Stimulated activated CD8-positive, alpha-beta memory T cell treated with anti-CD3 and anti-CD28 coated beads, Interleukin-4, amount 100 ng/mL, for 1 hour (primary cell): ENCODE results near the gene PDE6H.

Source experiments
- DNase-seq, 2 donors: peaks; one replicate each; pipeline ENCODE4 v3.0.0-alpha.2; 2020; ENCODE audit warnings: low read depth in 2 of 2, low spot score in 1 of 2

The PDE6H gene

DNA sequence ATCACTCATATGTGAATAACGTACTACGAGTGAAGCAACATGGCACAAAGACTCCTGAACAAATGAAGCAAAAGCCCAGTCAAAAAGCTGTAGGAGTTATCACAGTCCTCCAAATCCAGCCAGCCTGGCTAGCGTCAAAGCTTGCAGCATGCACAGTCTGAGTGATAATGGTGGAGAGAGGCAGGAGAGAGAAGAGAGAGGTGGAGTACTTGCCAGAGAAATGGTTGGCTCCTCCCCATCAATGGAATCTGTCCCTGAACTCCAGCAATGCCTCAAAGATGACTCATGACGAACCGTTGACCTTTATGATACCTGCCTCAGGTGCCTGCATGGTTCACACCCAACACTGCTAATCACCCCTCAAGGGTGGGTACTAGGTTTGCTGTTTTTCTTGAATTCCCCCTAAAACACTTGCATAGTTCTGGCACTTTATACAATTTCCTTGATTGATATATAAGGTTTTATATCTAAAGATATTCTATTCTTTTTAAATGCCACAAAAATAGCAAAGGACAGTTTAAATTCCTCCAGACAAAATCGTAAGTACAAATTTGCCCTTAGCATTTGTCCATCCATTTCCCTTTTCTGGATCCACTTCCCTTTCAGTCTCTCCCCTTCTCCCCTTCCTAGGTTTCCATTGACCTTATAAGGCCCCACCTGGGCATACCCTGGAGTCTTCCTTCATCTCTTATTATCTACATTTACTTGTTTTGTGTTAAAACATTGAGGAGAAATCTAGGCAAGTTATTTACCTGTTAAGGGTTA lies 21.7 kb upstream of the PDE6H start:
- no peak for DNase-seq

DNA sequence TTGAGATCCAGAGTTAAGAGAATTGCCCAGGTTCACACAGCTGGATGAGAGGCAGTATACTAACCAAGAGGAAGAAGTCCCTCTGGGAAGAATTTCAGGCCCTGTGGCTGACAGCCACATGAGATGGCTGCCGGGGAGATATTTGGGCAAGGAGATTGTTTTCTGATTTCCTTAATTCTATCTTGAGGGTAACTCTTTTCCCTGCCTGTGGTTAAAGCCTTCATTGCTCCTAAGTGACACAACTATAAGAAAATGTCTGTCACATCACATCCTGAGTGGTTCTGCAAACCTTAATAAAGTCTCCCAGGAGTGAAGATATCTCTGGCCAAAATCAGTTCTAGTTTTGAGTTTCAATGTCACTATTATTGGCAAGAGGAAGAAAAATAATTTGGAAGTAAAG lies 21.0 kb upstream of the PDE6H start:
- DNase-seq, result no peak

DNA sequence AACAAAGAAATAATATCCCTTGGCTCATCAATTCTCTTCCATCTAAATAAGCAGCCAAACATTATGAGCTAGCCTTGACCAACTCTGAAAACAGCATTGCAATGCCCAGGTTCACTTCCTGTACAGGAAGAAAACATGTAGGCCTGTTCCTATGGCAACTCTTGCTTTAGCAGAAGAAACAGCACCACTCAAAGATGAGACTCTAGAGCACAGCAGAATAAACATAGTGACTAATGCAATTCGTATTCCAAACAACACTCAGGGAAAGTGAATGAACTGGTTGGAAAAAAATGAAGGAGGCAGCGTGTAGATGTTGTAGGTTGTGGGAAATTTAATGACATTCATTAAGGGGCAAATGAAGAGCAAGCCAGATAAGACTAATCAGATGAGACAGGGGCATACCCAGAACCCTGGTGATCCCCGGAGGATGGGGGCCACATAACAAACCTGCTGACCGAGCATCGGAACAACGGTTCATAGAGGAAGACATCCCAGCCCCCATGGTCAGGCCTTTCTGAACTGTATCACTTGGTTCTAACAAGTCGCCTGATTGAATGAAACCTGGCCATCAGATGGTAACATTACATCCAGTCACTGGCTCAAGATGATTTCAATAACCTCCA lies 20.4 kb upstream of the PDE6H start:
- no peak for DNase-seq

GRCh38 chr12:14953752-14954151 lies 19.1 kb upstream of the PDE6H start:
- no peak for DNase-seq

DNA sequence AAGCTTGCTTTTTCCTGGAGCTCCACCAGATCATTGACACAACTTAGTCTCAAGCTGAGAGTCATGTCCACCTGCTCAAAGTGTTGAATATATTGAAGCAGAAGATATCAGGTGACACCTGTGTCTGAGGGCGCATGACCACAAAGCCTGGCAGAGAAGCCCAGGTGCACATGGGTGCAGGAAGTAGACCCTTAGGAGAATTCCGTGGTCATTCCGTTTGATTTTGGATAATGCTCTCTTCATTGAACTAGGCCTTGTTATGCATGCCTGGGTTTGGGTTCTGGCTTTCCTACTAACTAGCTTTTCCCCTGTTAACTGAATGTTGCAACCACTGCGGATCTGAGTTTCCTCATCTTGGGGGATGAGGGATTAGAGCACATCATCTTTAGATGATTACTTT lies 18.6 kb upstream of the PDE6H start:
- DNase-seq, result no peak

- no peak for DNase-seq
These were observed 16.6 kb upstream of the PDE6H start for GRCh38 chr12:14956024-14956891.

GRCh38 chr12:14956905-14957304 lies 15.9 kb upstream of the PDE6H start:
- DNase-seq, result no peak

DNA sequence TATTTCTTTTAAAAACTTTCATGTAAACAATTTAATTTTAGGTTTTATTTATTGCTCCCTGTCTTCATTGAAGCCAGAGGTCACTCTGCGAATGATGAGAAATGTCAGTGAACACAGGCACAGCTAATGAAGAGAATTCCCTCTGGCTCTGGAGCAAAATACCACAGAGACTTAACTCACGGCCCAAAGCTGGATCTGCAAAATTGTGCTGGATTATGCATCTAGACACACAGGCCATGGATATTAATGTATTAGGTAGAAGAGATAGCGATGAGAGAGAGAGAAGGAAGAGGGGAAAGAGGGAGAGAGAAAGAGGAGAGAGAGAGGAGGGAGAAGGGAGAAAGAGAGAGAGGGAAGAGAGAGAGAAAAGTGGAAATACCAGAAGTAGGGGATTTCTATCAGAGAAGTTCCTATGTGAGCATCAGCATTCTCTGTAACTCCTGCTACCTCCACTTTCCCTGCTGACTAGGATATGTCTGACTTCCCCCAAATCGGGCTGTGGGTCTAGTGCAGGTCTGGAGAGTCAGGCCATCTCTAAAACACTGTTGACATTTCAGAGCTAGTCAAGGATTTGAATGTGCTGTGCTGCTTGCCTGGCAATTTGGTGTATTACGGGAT lies 15.2 kb upstream of the PDE6H start:
- DNase-seq, result no peak

- no peak for DNase-seq
These were observed 14.3 kb upstream of the PDE6H start for GRCh38 chr12:14958361-14959125.

DNA sequence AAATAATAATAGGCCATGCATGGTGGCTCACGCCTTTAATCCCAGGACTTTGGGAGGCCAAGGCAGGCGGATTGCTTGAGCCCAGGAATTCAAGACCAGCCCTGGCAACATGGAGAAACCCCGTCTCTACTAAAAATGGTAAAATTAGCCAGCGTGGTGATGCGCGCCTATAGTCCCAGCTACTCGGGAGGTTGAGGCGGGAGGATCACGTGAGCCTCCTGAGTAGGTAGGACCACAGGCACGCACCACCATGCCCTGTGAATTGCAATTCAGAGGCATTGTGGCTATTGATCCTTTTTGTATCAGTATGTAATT lies 13.8 kb upstream of the PDE6H start:
- no peak for DNase-seq

DNA sequence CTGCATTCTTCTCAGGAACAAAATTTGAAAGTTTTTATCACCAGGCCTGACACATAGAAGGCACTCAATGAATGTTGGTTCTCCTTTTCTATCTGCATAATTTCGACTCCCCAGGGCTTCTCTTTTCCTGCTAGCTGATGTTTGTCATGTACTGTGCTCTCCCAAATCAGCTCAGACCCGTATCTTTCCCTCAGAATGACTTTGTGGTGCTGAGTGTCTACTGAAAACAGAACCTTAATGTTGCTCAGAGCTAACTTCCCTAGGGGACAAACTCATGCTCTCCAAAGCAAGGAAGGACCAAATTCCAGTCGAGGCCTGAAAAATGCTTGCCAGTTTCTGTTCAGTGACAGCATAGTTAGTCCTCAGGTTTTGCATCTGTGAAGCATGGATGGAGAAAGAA lies 13.4 kb upstream of the PDE6H start:
- DNase-seq, result no peak

- DNase-seq, result no peak
These were observed 12.8 kb upstream of the PDE6H start for GRCh38 chr12:14959916-14960496.

DNA sequence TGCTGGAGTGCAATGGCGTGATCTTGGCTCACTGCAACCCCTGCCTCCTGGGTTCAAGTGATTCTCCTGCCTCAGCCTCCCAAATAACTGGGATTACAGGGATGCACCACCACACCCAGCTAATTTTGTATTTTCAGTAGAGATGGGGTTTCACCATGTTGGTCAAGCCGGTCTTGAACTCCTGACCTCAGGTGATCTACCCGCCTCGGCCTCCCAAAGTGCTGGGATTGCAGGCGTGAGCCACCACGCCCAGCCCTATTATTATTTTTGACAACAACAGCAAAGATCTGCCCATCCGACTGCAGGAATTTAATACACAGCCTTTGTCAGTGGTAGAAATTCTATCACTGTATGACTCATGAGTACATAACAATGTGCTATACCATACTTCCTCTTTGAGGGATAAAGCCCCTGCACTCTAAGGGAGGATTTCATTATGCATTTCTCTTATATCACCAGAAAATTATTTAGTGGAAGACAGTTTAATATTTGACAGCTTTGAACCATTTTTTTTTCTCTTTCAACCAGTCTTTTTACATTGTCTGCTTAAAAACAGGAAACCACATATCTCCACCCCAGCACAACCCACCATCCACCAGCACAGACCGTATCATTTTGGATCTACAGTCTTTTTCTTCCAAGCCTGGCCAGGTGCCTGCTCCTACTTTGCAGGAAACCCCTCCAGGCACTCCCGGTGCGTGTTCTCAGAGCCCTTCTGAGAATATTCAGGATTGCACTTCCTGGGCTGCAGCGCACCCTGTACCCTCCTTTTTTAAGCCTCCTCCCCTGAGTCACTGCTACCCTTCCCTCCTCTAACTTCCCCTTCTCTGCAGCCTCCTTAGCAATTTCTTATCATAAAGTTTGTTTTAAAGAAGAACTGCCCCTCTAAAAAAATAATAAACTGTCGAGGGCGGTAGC lies 12.0 kb upstream of the PDE6H start:
- DNase-seq, result no peak

DNA sequence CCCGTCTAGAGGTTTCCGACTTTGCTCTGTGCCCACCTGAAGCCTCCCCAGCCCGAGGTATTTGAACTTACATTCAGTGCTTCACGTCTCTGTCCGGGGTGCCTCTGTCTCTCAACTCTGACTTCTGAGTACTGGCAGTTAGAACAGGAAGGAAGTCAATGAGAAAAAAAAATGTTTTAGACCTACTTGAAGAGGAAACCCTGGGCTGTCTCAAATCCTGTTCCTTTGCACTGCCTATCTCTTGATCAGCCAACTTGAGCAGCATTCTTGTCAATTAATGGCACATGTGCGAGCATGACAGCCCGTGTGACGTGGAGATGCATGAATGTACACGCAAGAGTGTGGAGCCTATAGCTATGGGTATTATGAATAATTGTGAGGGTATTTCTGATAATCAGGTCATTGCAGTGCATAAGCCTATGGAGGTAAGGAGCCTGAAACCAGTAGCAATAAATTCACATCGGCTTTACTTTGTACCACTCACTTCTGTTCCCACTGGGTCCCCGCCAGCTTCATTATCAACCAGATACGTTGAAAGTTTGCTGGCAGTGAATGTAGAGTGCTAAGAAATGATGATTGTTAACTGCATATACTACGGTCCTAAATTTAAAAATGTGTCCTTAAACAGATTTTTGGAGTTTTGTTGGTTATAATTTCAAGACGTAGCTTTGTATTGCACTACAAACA lies 11.2 kb upstream of the PDE6H start, which contains the start of gene ARHGDIB:
TSS of gene ARHGDIB (minus strand) at position 136 of the 687 bp plus-strand sequence. CDS start 10,889 bp downstream, outside the sequence.
- peak; percentile 38 to 59 for DNase-seq

- no peak for DNase-seq
These were observed 10.7 kb upstream of the PDE6H start for GRCh38 chr12:14962153-14962539.

GRCh38 chr12:14962797-14963196 lies 10.0 kb upstream of the PDE6H start:
- DNase-seq, result no peak

DNA sequence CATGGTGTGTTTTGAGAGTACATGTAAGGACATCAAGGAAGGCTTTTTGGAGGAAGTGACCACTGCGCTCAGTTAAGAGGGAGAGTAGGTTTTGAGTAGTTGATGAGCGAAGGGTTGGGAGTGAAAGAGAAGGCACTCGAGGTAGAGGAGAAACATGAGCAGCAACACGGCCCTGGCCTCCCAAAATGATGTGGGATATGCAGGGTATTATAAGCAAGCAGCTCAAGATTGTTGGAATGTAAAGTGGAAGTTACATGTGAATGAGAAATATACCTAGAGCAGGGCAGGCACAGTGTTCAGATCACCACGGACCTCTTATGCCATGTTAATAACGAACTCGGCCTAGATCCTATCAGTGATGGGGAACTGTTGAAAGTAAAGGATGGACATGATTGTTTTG lies 9.3 kb upstream of the PDE6H start:
- DNase-seq, result no peak

GRCh38 chr12:14964406-14964805 lies 8.4 kb upstream of the PDE6H start:
- no peak for DNase-seq

GRCh38 chr12:14965221-14965620 lies 7.6 kb upstream of the PDE6H start:
- no peak for DNase-seq
